HepG2 (cell line): ENCODE data around the gene NPHS1. TPM values are rescaled to one million over a fixed set of nuclear protein-coding genes. Genes with fewer than 3 reads are reported as not detected.
A peak's percentile ranks its signal among the peaks of the same experiment; 100 is the strongest.

ENCODE experiments used
- BRD4 ChIP-seq: sonication (generic); formaldehyde crosslinking; IDR thresholded peaks from 2 replicates; pipeline ENCODE4 v1.4.0; 2020; ENCODE audit warnings: missing genetic modification reagents
- CBFB ChIP-seq: sonication (generic); formaldehyde crosslinking; IDR thresholded peaks from 2 replicates; pipeline ENCODE4 v1.4.0; 2020; ENCODE audit warnings: missing genetic modification reagents
- HHEX ChIP-seq: IDR thresholded peaks from 2 replicates; pipeline ENCODE4 v1.6.1; 2016; ENCODE audit warnings: control low read depth
- HOXA3 ChIP-seq: sonication (generic); formaldehyde crosslinking; IDR thresholded peaks from 2 replicates; pipeline ENCODE4 v1.5.0; 2020; ENCODE audit warnings: missing genetic modification reagents
- JARID2 ChIP-seq: sonication (generic); formaldehyde crosslinking; IDR thresholded peaks from 2 replicates; pipeline ENCODE4 v1.8.1; 2023; ENCODE audit warnings: missing genetic modification reagents, inconsistent platforms; ENCODE audit not compliant: insufficient replicate concordance
- KAT7 ChIP-seq: IDR thresholded peaks from 2 replicates; pipeline ENCODE4 v1.6.1; 2018; ENCODE audit warnings: borderline replicate concordance, missing compliant biosample characterization
- NFE2L1 ChIP-seq: sonication (generic); formaldehyde crosslinking; IDR thresholded peaks from 2 replicates; pipeline ENCODE4 v1.4.0; 2020; ENCODE audit warnings: missing genetic modification reagents, mild to moderate bottlenecking, borderline replicate concordance
- NFYB ChIP-seq: sonication (generic); formaldehyde crosslinking; IDR thresholded peaks from 2 replicates; pipeline ENCODE4 v1.4.0; 2020; ENCODE audit warnings: missing genetic modification reagents
- NONO ChIP-seq, 2 experiments: fragments of 450-650 bp in 1 of 2; sonication (generic) in 1 of 2; formaldehyde crosslinking in 1 of 2; IDR thresholded peaks in 1 of 2; conservative IDR thresholded peaks in 1 of 2; 2 replicates each; pipeline versions ENCODE4 v1.6.1 to v1.8.0; 2017 to 2022; ENCODE audit warnings: mild to moderate bottlenecking in 1 of 2, missing genetic modification reagents in 1 of 2, moderate library complexity in 1 of 2
- NR2F6 ChIP-seq, 2 experiments: IDR thresholded peaks; 2 replicates each; pipeline ENCODE4 v1.6.1; 2016; ENCODE audit warnings: antibody characterized with exemption in 1 of 2, mild to moderate bottlenecking in 1 of 2
- PLRG1 ChIP-seq: fragments of 450-650 bp; conservative IDR thresholded peaks from 2 replicates; pipeline ENCODE4 v1.6.1; 2016
- RBM22 ChIP-seq: fragments of 200-400 bp; formaldehyde crosslinking; optimal IDR thresholded peaks from 2 replicates; pipeline ENCODE3; 2017; ENCODE audit warnings: mild to moderate bottlenecking, low read length, moderate library complexity
- SCMH1 ChIP-seq: sonication (generic); formaldehyde crosslinking; IDR thresholded peaks from 2 replicates; pipeline ENCODE4 v1.9.0; 2021; ENCODE audit warnings: missing genetic modification reagents, mild to moderate bottlenecking, borderline replicate concordance
- SIN3A ChIP-seq: IDR thresholded peaks from 2 replicates; pipeline ENCODE4 v1.6.1; 2011; ENCODE audit warnings: low read depth, mild to moderate bottlenecking, control low read depth, low read length, borderline replicate concordance
- SKI ChIP-seq: fragments of 450-650 bp; IDR thresholded peaks from one replicate; pipeline ENCODE4 v1.6.1; 2018; ENCODE audit warnings: mild to moderate bottlenecking; ENCODE audit not compliant: partially characterized antibody
- TEAD3 ChIP-seq: optimal IDR thresholded peaks from 2 replicates; pipeline ENCODE3; 2016; ENCODE audit warnings: borderline replicate concordance
- TP53 ChIP-seq: sonication (generic); formaldehyde crosslinking; conservative IDR thresholded peaks from 2 replicates; pipeline ENCODE4 v1.4.0; 2020; ENCODE audit warnings: missing genetic modification reagents
- ZFYVE20 ChIP-seq: sonication (generic); formaldehyde crosslinking; IDR thresholded peaks from 2 replicates; pipeline ENCODE4 v1.8.0; 2023; ENCODE audit warnings: low read depth, mild to moderate bottlenecking, moderate library complexity, missing genetic modification reagents, borderline replicate concordance
- ZIK1 ChIP-seq: sonication (generic); formaldehyde crosslinking; IDR thresholded peaks from 2 replicates; pipeline ENCODE4 v1.5.0; 2020; ENCODE audit warnings: mild to moderate bottlenecking, low read depth, missing genetic modification reagents, borderline replicate concordance
- ZNF232 ChIP-seq: sonication (generic); formaldehyde crosslinking; IDR thresholded peaks from 2 replicates; pipeline ENCODE4 v1.4.0; 2020; ENCODE audit warnings: missing genetic modification reagents, borderline replicate concordance
- ZNF326 ChIP-seq: sonication (generic); formaldehyde crosslinking; IDR thresholded peaks from 2 replicates; pipeline ENCODE4 v1.4.0; 2020; ENCODE audit warnings: missing genetic modification reagents, borderline replicate concordance
- ZNF556 ChIP-seq: sonication (generic); formaldehyde crosslinking; IDR thresholded peaks from 2 replicates; pipeline ENCODE4 v1.4.0; 2020; ENCODE audit warnings: mild to moderate bottlenecking, missing genetic modification reagents, borderline replicate concordance
- ZNF598 ChIP-seq: sonication (generic); formaldehyde crosslinking; IDR thresholded peaks from 2 replicates; pipeline ENCODE4 v1.5.1; 2020; ENCODE audit warnings: mild to moderate bottlenecking, missing genetic modification reagents, borderline replicate concordance
- polyA plus RNA-seq, 8 experiments: library from polyadenylated mRNA; depleted of rRNA in 3 of 8; stranded (reverse) in 7 of 8; unstranded in 1 of 8; fragments of >200 nt; fragmentation: Illumina TruSeq in 4 of 8; extraction: Trizol in 4 of 8; gene quantifications; 2 replicates each; pipeline versions ENCODE4 v1.2.1 to v1.2.3, GENCODE V29; 2011 to 2016; ENCODE audit warnings: low read depth in 4 of 8, missing spikeins in 1 of 8, mixed read lengths in 1 of 8; ENCODE audit not compliant: insufficient read depth in 1 of 8
- total RNA-seq, 5 experiments: library from RNA; depleted of rRNA; stranded (reverse); fragments of >200 nt; fragmentation: Illumina TruSeq; extraction: Trizol; gene quantifications; 2 replicates each; pipeline ENCODE4 v1.2.3, GENCODE V29; 2016; ENCODE audit warnings: low read depth in 1 of 5
- TF ChIP-seq, protein P1 (sequence below): sonication (generic); formaldehyde crosslinking; IDR thresholded peaks from 2 replicates; pipeline ENCODE4 v1.4.0; 2020; ENCODE audit warnings: mild to moderate bottlenecking, missing genetic modification reagents
- TF ChIP-seq, protein P2 (sequence below): sonication (generic); formaldehyde crosslinking; IDR thresholded peaks from 2 replicates; pipeline ENCODE4 v1.5.1; 2020; ENCODE audit warnings: missing genetic modification reagents, mild to moderate bottlenecking, borderline replicate concordance
- TF ChIP-seq, protein P3 (sequence below): sonication (generic); formaldehyde crosslinking; conservative IDR thresholded peaks from 2 replicates; pipeline ENCODE4 v1.4.0; 2020; ENCODE audit warnings: missing genetic modification reagents

Gene NPHS1
- total and polyA plus RNA-seq, 2 of the 13 experiments (the other 11 are each of a cell fraction or from before 2014, with no cell fraction given), result not detected

DNA sequence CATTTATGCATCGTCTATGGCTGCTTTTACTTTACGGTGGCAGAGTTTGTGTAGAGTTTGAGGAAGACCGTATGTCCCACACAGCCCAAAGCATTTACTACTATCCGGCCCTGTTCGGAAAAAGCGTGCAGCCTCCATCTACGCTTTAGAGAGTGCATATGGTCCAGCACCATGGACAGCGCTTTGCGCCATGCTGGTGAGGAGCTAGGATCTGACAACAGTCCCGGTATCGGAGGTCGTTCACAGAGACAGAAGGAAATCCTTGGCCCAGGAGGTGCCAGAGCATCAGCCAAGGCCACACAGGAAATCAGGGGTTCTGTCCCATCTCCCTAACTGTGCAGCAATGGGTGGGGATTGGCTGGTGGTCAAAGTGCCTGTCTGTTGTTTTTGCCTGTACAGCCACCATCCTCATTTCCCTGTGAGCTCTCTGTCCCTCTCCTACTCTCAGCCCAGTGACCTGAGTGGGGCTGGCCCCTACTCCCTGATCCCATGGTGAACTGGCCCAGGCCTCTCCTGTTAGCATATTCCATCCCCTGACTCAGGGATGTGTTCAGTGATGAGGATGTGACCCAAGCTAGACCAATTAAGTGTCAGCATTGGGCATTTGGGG, 23.5 kb downstream of the NPHS1 start (continued):
- no peak for TF ChIP-seq PLRG1
- TF ChIP-seq HHEX (CRISPR knock-in tag), result no peak
- no peak for TF ChIP-seq SKI
- TF ChIP-seq, protein P1, sequence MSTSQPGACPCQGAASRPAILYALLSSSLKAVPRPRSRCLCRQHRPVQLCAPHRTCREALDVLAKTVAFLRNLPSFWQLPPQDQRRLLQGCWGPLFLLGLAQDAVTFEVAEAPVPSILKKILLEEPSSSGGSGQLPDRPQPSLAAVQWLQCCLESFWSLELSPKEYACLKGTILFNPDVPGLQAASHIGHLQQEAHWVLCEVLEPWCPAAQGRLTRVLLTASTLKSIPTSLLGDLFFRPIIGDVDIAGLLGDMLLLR (CRISPR knock-in tag), result peak; percentile 92; the same call in 1 of the 2 replicates
- TF ChIP-seq, protein P2, sequence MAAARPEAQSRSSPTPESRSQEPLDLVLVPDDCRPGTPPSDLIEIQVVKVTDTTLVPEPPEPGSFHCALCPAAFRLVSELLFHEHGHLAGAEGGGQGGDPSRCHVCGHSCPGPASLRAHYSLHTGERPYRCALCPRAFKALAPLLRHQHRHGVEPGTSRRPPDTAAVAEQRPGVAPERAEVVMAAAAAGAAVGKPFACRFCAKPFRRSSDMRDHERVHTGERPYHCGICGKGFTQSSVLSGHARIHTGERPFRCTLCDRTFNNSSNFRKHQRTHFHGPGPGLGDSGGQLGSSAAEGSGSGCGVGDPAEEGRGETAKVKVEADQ (CRISPR knock-in tag), result peak; percentile 43; the same call in 1 of the 2 replicates
- TF ChIP-seq ZNF598 (CRISPR knock-in tag), result peak; percentile 73; the same call in 1 of the 2 replicates
- no peak for TF ChIP-seq SCMH1
- peak; percentile 83; the same call in 1 of the 2 replicates for TF ChIP-seq ZIK1 (CRISPR knock-in tag)
- peak; percentile 93; the same call in 1 of the 2 replicates for TF ChIP-seq ZFYVE20 (CRISPR knock-in tag)
- no peak for TF ChIP-seq ZNF326
- no peak for TF ChIP-seq BRD4
- TF ChIP-seq TP53 (CRISPR knock-in tag), result no peak
- no peak for TF ChIP-seq RBM22
- peak; percentile 74 for TF ChIP-seq HOXA3 (CRISPR knock-in tag)
- peak; percentile 31; the same call in 1 of the 2 replicates for TF ChIP-seq NFYB (CRISPR knock-in tag)
- 0 out of 2 replicates have a peak, but pooled peaks have one; percentile 44 for TF ChIP-seq KAT7
- TF ChIP-seq NR2F6 (IDR thresholded peaks at IDR 0.05), result no peak
- peak; percentile 64 for TF ChIP-seq NR2F6 (CRISPR knock-in tag; IDR thresholded peaks at IDR 0.05)
- peak; percentile 97 for TF ChIP-seq ZNF232
- TF ChIP-seq TEAD3 (CRISPR knock-in tag), result peak; percentile 61
- TF ChIP-seq JARID2, result peak; percentile 89
- peak; percentile 69; the same call in 1 of the 2 replicates for TF ChIP-seq CBFB (CRISPR knock-in tag)
- peak; percentile 86; the same call in 1 of the 2 replicates for TF ChIP-seq SIN3A
- no peak for TF ChIP-seq NONO (IDR thresholded peaks at IDR 0.05)
- no peak for TF ChIP-seq NONO (CRISPR knock-in tag; conservative IDR thresholded peaks at IDR 0.05)
- TF ChIP-seq, protein P3, sequence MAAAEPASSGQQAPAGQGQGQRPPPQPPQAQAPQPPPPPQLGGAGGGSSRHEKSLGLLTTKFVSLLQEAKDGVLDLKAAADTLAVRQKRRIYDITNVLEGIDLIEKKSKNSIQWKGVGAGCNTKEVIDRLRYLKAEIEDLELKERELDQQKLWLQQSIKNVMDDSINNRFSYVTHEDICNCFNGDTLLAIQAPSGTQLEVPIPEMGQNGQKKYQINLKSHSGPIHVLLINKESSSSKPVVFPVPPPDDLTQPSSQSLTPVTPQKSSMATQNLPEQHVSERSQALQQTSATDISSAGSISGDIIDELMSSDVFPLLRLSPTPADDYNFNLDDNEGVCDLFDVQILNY, result peak; percentile 75; the same call in 1 of the 2 replicates
- TF ChIP-seq ZNF556, result peak; percentile 47; the same call in 1 of the 2 replicates
- TF ChIP-seq NFE2L1, result peak; percentile 79; the same call in 1 of the 2 replicates
